GM21737 (cell line): ENCODE data around the gene RAB7B.

Experiments
- ATAC-seq: cut with Tn5 transposase; IDR thresholded peaks from one replicate; pipeline ENCODE4 v1.9.1; 2021; ENCODE audit warnings: mild to moderate bottlenecking, moderate library complexity; ENCODE audit not compliant: unreplicated experiment

The RAB7B gene

DNA sequence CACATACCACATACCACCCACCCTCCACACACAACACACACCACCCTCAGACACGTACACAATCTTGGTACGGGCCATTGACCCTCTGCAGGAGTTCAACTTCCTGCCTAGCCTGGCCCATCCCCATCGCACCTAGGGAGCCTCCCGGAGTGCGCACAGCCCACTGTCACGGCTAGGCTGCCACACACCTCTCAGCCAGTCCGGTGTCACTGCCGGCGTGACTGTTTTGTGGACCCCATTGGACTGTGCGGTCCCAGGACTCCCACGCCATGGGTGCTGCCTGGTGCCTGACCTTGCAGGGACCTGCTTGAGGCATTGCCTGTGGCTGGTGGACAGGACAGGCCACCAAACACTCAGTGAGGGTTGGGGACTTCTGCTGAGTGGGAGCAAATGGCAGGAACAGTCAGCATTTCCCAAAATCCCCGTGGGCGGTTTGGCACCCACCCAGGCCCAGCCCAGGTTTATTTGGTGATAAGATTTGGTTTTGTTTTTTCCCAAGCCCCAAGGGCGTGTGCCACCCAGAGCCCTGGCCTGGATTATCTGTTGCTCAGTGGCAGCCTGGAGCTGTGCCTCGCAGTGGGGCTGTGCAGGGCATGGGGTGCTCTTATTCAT lies 27.7 kb downstream of the RAB7B start:
- ATAC-seq = no peak

- ATAC-seq = no peak
Observed at GRCh38 chr1:205974712-205975111, 28.5 kb downstream of the RAB7B start.

- ATAC-seq = no peak
Observed at GRCh38 chr1:205973377-205974232, 29.6 kb downstream of the RAB7B start.

- no peak for ATAC-seq
Observed at GRCh38 chr1:205972491-205973168, 30.6 kb downstream of the RAB7B start.

DNA sequence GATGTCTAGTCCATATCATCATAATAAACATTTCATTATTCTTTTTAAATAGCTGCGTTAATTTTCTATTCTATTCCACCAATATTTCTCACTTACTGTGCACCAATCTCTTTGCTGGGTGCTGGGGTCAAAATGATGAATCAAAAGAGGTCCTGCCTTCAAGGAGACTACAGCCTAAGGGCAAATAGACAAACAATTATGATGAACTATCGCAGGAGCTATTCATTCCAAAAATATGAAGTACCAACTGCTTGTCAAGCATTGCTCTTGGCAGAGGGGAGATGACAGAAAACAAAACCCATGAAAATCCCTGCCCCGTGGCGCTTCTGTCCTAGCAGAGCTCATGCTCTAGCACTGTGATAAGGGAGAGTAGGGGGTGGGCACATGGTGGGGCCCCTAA lies 31.1 kb downstream of the RAB7B start:
- no peak for ATAC-seq

- no peak for ATAC-seq
Observed at GRCh38 chr1:205971082-205971481, 32.1 kb downstream of the RAB7B start.

DNA sequence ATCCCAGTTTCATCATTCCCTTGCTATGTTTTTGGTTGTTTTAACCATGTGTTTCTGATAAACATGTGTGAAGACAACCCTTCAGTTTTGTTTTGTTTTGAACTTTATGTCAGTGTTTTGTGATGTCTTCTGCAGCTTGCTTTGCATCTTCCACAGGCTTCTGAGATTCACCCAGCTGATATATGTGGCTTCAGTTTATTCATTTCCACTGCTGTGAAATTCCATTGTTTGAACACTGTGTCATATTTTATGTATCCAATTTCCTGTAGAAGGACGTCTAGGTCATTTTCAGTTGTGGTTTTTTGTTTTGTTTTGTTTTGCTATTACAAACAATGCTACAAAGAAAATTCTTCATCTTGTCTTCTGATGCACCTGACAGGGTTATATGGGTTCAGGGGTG lies 32.7 kb downstream of the RAB7B start:
- no peak for ATAC-seq

DNA sequence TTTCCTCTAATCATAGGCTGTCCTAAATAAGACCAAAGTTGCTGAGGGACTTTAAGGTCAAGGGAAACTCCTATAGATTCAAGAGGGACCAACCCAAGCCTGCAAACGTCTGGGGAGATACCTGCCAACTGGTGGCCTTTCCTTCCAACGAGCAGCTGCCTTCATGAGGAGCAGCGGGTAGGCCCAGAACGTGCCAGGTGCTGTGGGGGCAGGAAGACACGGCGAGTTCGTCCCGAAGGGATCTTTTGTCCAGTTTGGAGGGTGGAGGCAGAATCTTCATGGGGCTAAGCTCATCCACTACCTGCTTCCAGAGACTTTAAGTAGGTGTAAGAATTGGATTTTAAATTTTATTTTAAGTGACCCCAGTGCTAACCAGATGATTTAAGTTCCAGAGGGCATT lies 34.0 kb downstream of the RAB7B start:
- no peak for ATAC-seq

DNA sequence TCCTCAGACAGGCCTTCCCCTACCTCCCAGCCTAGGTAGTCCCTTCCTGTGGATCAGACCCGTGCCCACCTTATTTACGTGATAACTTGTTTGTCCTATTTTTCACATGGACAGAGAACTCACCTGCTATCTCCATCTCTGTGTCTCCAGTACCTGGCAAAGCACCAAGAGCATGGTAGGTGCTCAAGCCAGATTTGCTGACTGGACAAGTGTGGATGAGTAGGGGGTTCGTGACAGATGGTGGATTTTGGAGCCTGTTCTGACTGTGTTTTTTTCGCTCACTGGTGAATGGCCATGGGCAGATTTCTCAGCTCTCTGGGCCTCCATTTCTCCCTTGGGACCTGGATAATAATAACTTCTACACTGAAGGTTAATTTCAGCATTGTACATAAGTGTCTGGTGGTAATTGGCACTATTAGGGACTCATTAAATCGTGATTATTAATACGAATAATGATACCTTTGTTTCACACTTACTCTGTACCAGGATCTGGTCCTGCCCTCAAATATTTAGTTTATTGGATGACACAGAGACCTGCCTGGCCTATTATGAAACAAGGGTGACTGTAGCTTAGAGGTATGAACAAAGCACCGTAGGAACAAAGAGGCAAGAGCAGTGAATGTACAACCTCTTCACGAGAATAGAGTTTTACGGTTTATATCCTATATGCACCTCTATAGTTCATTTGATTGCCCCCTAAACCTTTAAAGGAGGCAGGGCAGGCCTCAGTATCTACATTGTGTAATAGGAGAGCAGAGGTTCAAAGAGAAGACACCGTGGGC lies 35.5 kb downstream of the RAB7B start:
- no peak for ATAC-seq

DNA sequence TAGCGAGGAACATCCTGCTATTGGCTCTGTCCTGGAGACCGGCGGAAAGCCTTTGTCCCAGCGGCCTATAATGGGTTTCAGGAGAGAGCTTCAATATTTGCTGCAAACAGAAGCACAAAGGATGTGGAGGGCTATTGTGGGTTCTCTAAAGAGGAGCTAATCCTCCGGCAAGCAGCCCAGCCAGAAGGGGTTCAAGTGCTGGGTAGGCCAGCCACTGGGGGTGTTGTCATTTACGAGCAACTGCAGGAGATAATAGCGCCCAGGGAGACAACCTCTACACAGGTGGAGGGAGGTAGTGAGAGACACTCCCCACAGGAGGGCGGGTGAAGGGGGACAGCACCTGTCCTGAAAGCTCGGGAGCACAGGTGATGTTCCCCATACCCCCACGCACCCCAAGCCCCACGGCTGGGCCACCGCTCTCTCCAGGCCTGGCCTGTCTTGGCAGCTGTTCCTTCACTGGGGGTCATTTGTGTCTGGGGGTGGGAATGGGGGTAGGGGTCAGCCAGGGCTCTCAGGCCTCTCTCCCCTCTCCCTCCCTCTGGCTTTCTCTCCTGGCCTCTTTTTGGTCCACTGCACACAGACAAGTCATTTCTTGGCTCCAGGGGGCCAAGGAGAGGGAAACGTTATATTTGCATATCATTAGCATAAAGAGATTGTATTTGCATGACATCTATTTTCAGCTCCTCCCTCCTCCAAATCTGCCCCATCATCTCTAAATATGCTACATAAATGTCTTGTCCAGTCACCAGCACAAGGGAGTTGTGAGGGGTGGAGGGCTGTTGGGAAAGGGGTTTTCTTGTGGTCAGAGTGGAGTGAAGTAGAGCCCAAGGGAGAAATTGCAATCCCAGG lies 37.9 kb downstream of the RAB7B start:
- no peak for ATAC-seq

- no peak for ATAC-seq
Observed at GRCh38 chr1:205963352-205964155, 39.6 kb downstream of the RAB7B start.

GRCh38 chr1:205962821-205963221 lies 40.4 kb downstream of the RAB7B start:
- ATAC-seq = no peak

- no peak for ATAC-seq
Observed at GRCh38 chr1:205961991-205962820, 41.0 kb downstream of the RAB7B start.

- ATAC-seq = no peak
Observed at GRCh38 chr1:205961405-205961804, 41.8 kb downstream of the RAB7B start.

- no peak for ATAC-seq
Observed at GRCh38 chr1:205959789-205960188, 43.4 kb downstream of the RAB7B start.

DNA sequence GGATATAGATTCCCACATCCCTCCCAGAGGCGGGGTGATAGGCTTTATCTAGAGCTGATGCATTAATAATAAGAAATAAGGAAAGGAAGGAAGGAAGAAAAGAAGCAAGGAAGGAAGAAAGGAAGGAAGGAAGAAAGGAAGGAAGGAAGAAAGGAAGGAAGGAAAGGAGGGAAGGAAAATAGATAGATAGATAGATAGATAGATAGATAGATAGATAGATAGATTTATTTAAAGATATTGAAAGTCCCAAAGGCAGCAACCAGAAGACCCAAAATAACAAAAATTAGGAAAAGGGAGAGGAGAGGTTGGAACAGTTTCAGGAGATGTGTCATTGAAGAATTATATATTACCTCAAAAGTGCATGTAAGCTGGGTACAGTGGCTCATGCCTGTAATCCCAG lies 47.7 kb downstream of the RAB7B start:
- ATAC-seq = no peak

DNA sequence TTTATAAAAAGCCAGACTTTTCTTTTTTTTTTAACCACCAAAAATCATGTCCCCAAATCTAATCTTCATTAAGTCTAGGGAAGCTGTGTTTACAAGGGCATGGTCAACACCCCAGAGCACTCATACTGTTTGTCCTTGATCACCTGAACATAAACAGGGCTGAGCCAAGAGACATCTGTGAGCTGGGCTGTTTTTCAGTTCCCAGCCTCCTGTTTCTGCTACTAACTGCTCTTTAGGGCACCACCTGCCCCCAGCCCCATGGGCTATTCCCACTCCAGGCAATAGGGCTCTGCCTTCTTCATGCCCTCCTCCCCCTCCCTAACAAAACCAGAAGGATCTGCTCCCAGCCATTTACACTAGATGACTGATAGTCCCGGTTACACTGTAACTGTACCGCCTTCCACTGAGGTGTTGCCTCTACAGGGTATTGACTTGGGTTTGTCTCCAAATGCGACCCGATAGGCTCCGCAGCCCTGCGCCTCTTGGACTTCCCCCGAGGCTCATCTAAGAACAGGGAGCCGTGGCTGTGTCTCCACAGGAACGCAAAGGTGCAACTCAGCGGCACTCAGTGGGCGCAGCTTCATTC lies 48.3 kb downstream of the RAB7B start:
- no peak for ATAC-seq

- no peak for ATAC-seq
Observed at GRCh38 chr1:205951746-205952145, 51.4 kb downstream of the RAB7B start.
